H1 (cell line): ENCODE measurements around the gene RAB3C. TPM values are rescaled to one million over a fixed set of nuclear protein-coding genes. Genes with fewer than 3 reads are reported as not detected.
"Not testable (repeated sequence)": the region's sequence is repeated elsewhere in the genome, so short reads cannot be mapped to it uniquely, and the experiment has no call there.

ENCODE experiments used
- CTCF ChIA-PET: fragments of 300-600 bp; sonication (Branson Sonifier 250); formaldehyde crosslinking; loops from one replicate; lab custom pipeline; 2021; ENCODE audit not compliant: partially characterized antibody; lab: Charles Lee
- POLR2A ChIA-PET: fragments of 300-600 bp; sonication (Branson Sonifier 250); formaldehyde crosslinking; loops from one replicate; lab custom pipeline; 2021; ENCODE audit warnings: inconsistent platforms; ENCODE audit not compliant: partially characterized antibody; lab: Charles Lee
- DNase-seq, 2 experiments: peaks; one replicate each; pipeline versions ENCODE4 v3.0.0 to v3.0.0-alpha.2; 2010 to 2022; ENCODE audit warnings: low spot score in 2 of 2, low read depth in 1 of 2, mixed read lengths in 1 of 2
- FAIRE-seq: peaks from 2 replicates; lab custom pipeline; 2011; peaks lifted over from hg19 to GRCh38; lab: Jason Lieb, UNC
- H2AFZ ChIP-seq: 2 replicates; pipeline ENCODE4 v1.8.1; 2012; ENCODE audit warnings: low read length, inconsistent platforms
- H2AK5ac ChIP-seq: 2 replicates; pipeline ENCODE4 v1.6.1; 2013; ENCODE audit warnings: low read depth, low read length
- H2BK120ac ChIP-seq: replicated peaks from 2 replicates; pipeline ENCODE3; 2013; ENCODE audit warnings: low read depth, low read length, inconsistent platforms
- H2BK12ac ChIP-seq: 2 replicates; pipeline ENCODE4 v1.6.1; 2013; ENCODE audit warnings: low read depth, low read length
- H2BK15ac ChIP-seq: 2 replicates; pipeline ENCODE4 v1.6.1; 2013; ENCODE audit warnings: low read length
- H2BK20ac ChIP-seq: 2 replicates; pipeline ENCODE4 v1.6.1; 2013; ENCODE audit warnings: low read length
- H2BK5ac ChIP-seq: 2 replicates; pipeline ENCODE4 v1.6.1; 2013; ENCODE audit warnings: low read depth, low read length
- H3K14ac ChIP-seq: 2 replicates; pipeline ENCODE4 v1.6.1; 2013; ENCODE audit warnings: inconsistent platforms; ENCODE audit not compliant: insufficient read length
- H3K18ac ChIP-seq: 2 replicates; pipeline ENCODE4 v1.6.1; 2013; ENCODE audit warnings: low read length; ENCODE audit errors: extremely low read depth
- H3K23ac ChIP-seq: 2 replicates; pipeline ENCODE4 v1.6.1; 2013; ENCODE audit warnings: inconsistent platforms; ENCODE audit not compliant: insufficient read length
- H3K23me2 ChIP-seq: 2 replicates; pipeline ENCODE4 v1.6.1; 2013; ENCODE audit warnings: low read depth, low read length
- H3K27ac ChIP-seq: 2 replicates; pipeline ENCODE4 v1.6.1; 2011; ENCODE audit warnings: low read depth, low read length, inconsistent platforms
- H3K27me3 ChIP-seq, 4 experiments: replicated peaks in 1 of 4; 1 replicate in 1 of 4; 2 replicates in 3 of 4; pipeline versions ENCODE4 v1.6.1 to v1.8.1; 2011 to 2013; ENCODE audit warnings: low read length in 3 of 4, mild to moderate bottlenecking in 3 of 4, inconsistent platforms in 2 of 4, mixed read lengths in 2 of 4, moderate library complexity in 1 of 4; ENCODE audit not compliant: control insufficient read depth in 3 of 4, insufficient read depth in 3 of 4; ENCODE audit errors: extremely low read depth in 1 of 4
- H3K36me3 ChIP-seq, 4 experiments: 2 replicates each; pipeline versions ENCODE4 v1.6.1 to v1.8.1; 2011 to 2013; ENCODE audit warnings: mild to moderate bottlenecking in 4 of 4, low read length in 3 of 4, moderate library complexity in 2 of 4, control low read depth in 1 of 4, inconsistent platforms in 1 of 4; ENCODE audit not compliant: insufficient read depth in 4 of 4, control insufficient read depth in 2 of 4
- H3K4ac ChIP-seq: replicated peaks from 2 replicates; pipeline ENCODE3; 2013; ENCODE audit warnings: low read length, low read depth, mixed read lengths, inconsistent platforms; ENCODE audit not compliant: insufficient read length
- H3K4me1 ChIP-seq, 4 experiments: replicated peaks in 1 of 4; 1 replicate in 1 of 4; 2 replicates in 3 of 4; pipeline versions ENCODE4 v1.6.1 to v1.8.1; 2011 to 2013; ENCODE audit warnings: low read length in 3 of 4, inconsistent platforms in 2 of 4, mixed read lengths in 1 of 4; ENCODE audit not compliant: insufficient read depth in 4 of 4, control insufficient read depth in 3 of 4
- H3K4me2 ChIP-seq, 2 experiments: 2 replicates each; pipeline versions ENCODE4 v1.6.1 to v1.8.1; 2011 to 2013; ENCODE audit warnings: low read depth in 2 of 2, low read length in 2 of 2, control low read depth in 1 of 2, inconsistent platforms in 1 of 2, mild to moderate bottlenecking in 1 of 2; ENCODE audit not compliant: insufficient read depth in 1 of 2
- H3K4me3 ChIP-seq, 4 experiments: fragments of 200-600, 300-600 bp in 1 of 4; sonication (generic), shearing (Covaris generic), sonication (Bioruptor Twin) in 1 of 4; 2 replicates each; pipeline versions ENCODE4 v1.5.1 to v1.8.1; 2011 to 2016; ENCODE audit warnings: low read length in 4 of 4, low read depth in 3 of 4, control low read depth in 2 of 4, inconsistent platforms in 2 of 4, mild to moderate bottlenecking in 2 of 4, mixed read lengths in 1 of 4, moderate library complexity in 1 of 4; ENCODE audit not compliant: insufficient read depth in 2 of 4; ENCODE audit errors: extremely low read depth in 1 of 4
- H3K56ac ChIP-seq: replicated peaks from 2 replicates; pipeline ENCODE3; 2013; ENCODE audit warnings: low read depth, mild to moderate bottlenecking, mixed read lengths, low read length, inconsistent platforms; ENCODE audit not compliant: insufficient read length
- H3K79me1 ChIP-seq: 2 replicates; pipeline ENCODE4 v1.6.1; 2013; ENCODE audit warnings: low read depth, low read length, control low read depth
- H3K79me2 ChIP-seq, 2 experiments: 2 replicates each; pipeline versions ENCODE4 v1.6.1 to v1.8.1; 2012 to 2013; ENCODE audit warnings: low read length in 2 of 2, mild to moderate bottlenecking in 2 of 2, inconsistent platforms in 1 of 2; ENCODE audit not compliant: insufficient read depth in 2 of 2, control insufficient read depth in 1 of 2
- H3K9ac ChIP-seq, 4 experiments: replicated peaks in 1 of 4; 1 replicate in 1 of 4; 2 replicates in 3 of 4; pipeline versions ENCODE4 v1.6.1 to v1.8.1; 2011 to 2013; ENCODE audit warnings: low read depth in 3 of 4, low read length in 3 of 4, control low read depth in 2 of 4, mild to moderate bottlenecking in 2 of 4, moderate library complexity in 2 of 4, inconsistent platforms in 1 of 4; ENCODE audit errors: extremely low read depth in 1 of 4
- H3K9me3 ChIP-seq, 2 experiments: 2 replicates each; pipeline versions ENCODE4 v1.6.1 to v1.8.1; 2012 to 2013; ENCODE audit warnings: mild to moderate bottlenecking in 2 of 2, moderate library complexity in 2 of 2, control low read depth in 1 of 2, inconsistent platforms in 1 of 2, low read depth in 1 of 2, low read length in 1 of 2, mixed read lengths in 1 of 2; ENCODE audit not compliant: insufficient read depth in 2 of 2
- H4K20me1 ChIP-seq, 2 experiments: replicated peaks in 1 of 2; 2 replicates each; pipeline versions ENCODE3 to v1.8.1; 2011 to 2013; ENCODE audit warnings: inconsistent platforms in 2 of 2, low read length in 2 of 2, mild to moderate bottlenecking in 1 of 2; ENCODE audit not compliant: insufficient read depth in 2 of 2, control insufficient read depth in 1 of 2
- H4K5ac ChIP-seq: 2 replicates; pipeline ENCODE4 v1.6.1; 2013; ENCODE audit warnings: low read length, low read depth, mixed read lengths, inconsistent platforms; ENCODE audit not compliant: insufficient read length
- H4K8ac ChIP-seq: 2 replicates; pipeline ENCODE4 v1.8.0; 2013; ENCODE audit warnings: mild to moderate bottlenecking, moderate library complexity, low read length, inconsistent platforms; ENCODE audit not compliant: insufficient read depth; ENCODE audit errors: extremely low read depth
- H4K91ac ChIP-seq: replicated peaks from 2 replicates; pipeline ENCODE3; 2013; ENCODE audit warnings: low read length, mixed read lengths, inconsistent platforms; ENCODE audit not compliant: insufficient read length
- WGBS, 2 experiments: shearing (Covaris generic) in 1 of 2; methylation state at CpG; one replicate each; pipeline versions ENCODE4 v1.1.6 to v1.1.7; 2013 to 2015; ENCODE audit warnings: low lambda C conversion rate in 2 of 2, mixed read lengths in 2 of 2, inconsistent platforms in 1 of 2, low coverage in 1 of 2, missing lambda C conversion rate in 1 of 2; ENCODE audit not compliant: insufficient replicate concordance in 2 of 2, insufficient coverage in 1 of 2, insufficient read length in 1 of 2; ENCODE audit errors: extremely low coverage in 1 of 2, missing lambda C conversion rate in 1 of 2; 5-methylcytosine and 5-hydroxymethylcytosine counted together
- polyA plus RNA-seq, 7 experiments: library from polyadenylated mRNA; depleted of rRNA in 3 of 7; stranded (reverse) in 5 of 7; unstranded in 2 of 7; fragments of >200 nt in 5 of 7; fragments of 200-250 nt in 2 of 7; gene quantifications; 1 replicate in 5 of 7; 2 replicates in 1 of 7; 4 replicates in 1 of 7; pipeline versions ENCODE4 v1.2.1 to v1.2.3, GENCODE V29; 2011 to 2013; ENCODE audit warnings: missing spikeins in 2 of 7, mixed read lengths in 2 of 7
- total RNA-seq: library from RNA; stranded (reverse); fragmentation: NEBNext Ultra II Directional; extraction: Animal tissue kit (Norgen Biotek cat#: 25700); gene quantifications from 2 replicates; pipeline ENCODE4 v1.2.1, GENCODE V29; 2021

RAB3C gene
- total and polyA plus RNA-seq, 2 of the 8 experiments (the other 6 are each of a cell fraction or from before 2014, with no cell fraction given): 14.7 to 18.3 TPM

DNA sequence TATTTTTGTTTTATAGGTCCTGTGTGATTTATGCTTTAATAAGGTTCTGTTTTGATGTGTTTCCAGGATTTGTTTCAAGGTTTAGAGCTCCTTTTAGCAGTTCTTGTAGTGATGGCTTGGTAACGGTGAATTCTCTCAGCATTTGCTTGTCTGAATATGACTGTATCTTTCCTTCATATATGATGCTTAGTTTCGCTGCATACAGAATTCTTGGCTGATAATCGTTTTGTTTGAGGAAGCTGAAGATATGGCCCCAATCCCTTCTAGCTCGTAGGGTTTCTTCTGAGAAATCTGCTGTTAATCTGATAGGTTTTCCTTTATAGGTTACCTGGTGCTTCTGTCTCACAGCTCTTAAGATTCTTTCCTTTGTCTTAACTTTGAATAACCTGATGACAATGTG is 20.0 kb downstream of the RAB3C start:
- POLR2A ChIA-PET: not testable (repeated sequence)

More for the DNA sequence above, 20.0 kb downstream of the RAB3C start:
- not testable (repeated sequence) for H3K23me2 ChIP-seq, H3K9ac ChIP-seq, H2BK12ac ChIP-seq, H3K4me2 ChIP-seq, H3K23ac ChIP-seq, FAIRE-seq, H2BK5ac ChIP-seq, H3K79me1 ChIP-seq, H2AFZ ChIP-seq, H3K56ac ChIP-seq, H2BK20ac ChIP-seq, H2BK15ac ChIP-seq, DNase-seq, H3K18ac ChIP-seq, H3K36me3 ChIP-seq, H4K5ac ChIP-seq, H3K27me3 ChIP-seq, H4K8ac ChIP-seq, H3K4me1 ChIP-seq, H4K91ac ChIP-seq, H3K79me2 ChIP-seq, H3K14ac ChIP-seq, H4K20me1 ChIP-seq, H2AK5ac ChIP-seq, H3K27ac ChIP-seq, H3K4ac ChIP-seq, H2BK120ac ChIP-seq, H3K4me3 ChIP-seq
- CTCF ChIA-PET: interaction anchor here (1.0 to 1.6 kb wide), 4 partner anchors 9 to 284 kb away, joined by 3 to 4 read pairs (median 4); no protein-coding TSS in a partner anchor
- WGBS, 2 experiments: 86% methylated on average over 4 of the region's 4 CpGs; no CpG with 5 or more reads in 1 of the 2 experiments
- H3K9me3 ChIP-seq: peaks cover 8 to 14% of the 10 kb centered on the region in 2 experiments; a peak in 2 of 4 replicates
